Smooth muscle cell (in vitro differentiated cells): ENCODE measurements around the gene NXN. TPM values are rescaled to one million over a fixed set of nuclear protein-coding genes. Genes with fewer than 3 reads are reported as not detected.
A peak's percentile ranks its signal among the peaks of the same experiment; 100 is the strongest.
"Not testable (repeated sequence)": the region's sequence is repeated elsewhere in the genome, so short reads cannot be mapped to it uniquely, and the experiment has no call there.

Source experiments
- DNase-seq: peaks from one replicate; lab custom pipeline; 2025; ENCODE audit not compliant: unreplicated experiment; lab: John Stamatoyannopoulos, UW
- H2AFZ ChIP-seq: fragments of 200-600 bp; sonication (generic); 2 replicates; pipeline ENCODE4 v1.6.0; 2016; ENCODE audit warnings: antibody characterized with exemption, low read depth, mild to moderate bottlenecking
- H3F3A ChIP-seq: fragments of 200-600 bp; sonication (generic); 2 replicates; pipeline ENCODE4 v1.6.0; 2017; ENCODE audit warnings: antibody characterized with exemption, low read depth
- H3K27ac ChIP-seq: fragments of 200-600 bp; sonication (generic); 2 replicates; pipeline ENCODE4 v1.5.1; 2016; ENCODE audit warnings: low read depth, mild to moderate bottlenecking
- H3K27me3 ChIP-seq: fragments of 200-600 bp; sonication (generic); 2 replicates; pipeline ENCODE4 v1.6.1; 2016; ENCODE audit warnings: low read depth, mild to moderate bottlenecking
- H3K36me3 ChIP-seq: fragments of 200-600 bp; sonication (generic); 2 replicates; pipeline ENCODE4 v1.5.1; 2016; ENCODE audit warnings: low read depth
- H3K4me1 ChIP-seq: fragments of 200-600 bp; sonication (generic); 2 replicates; pipeline ENCODE4 v1.5.1; 2016; ENCODE audit warnings: low read depth
- H3K4me2 ChIP-seq: fragments of 200-600 bp; sonication (generic); 2 replicates; pipeline ENCODE4 v1.6.0; 2016; ENCODE audit warnings: mild to moderate bottlenecking
- H3K4me3 ChIP-seq: fragments of 200-600 bp; sonication (generic); 2 replicates; pipeline ENCODE4 v1.5.1; 2016; ENCODE audit warnings: mild to moderate bottlenecking
- H3K79me2 ChIP-seq: fragments of 200-600 bp; sonication (generic); 2 replicates; pipeline ENCODE4 v1.6.0; 2016; ENCODE audit warnings: low read depth, mild to moderate bottlenecking
- H3K9ac ChIP-seq: fragments of 200-600 bp; sonication (generic); 2 replicates; pipeline ENCODE4 v1.6.0; 2016; ENCODE audit warnings: low read depth
- H3K9me3 ChIP-seq: fragments of 200-600 bp; sonication (generic); replicated peaks from 2 replicates; pipeline ENCODE4 v1.5.1; 2016; ENCODE audit warnings: low read depth
- H4K20me1 ChIP-seq: fragments of 200-600 bp; sonication (generic); 2 replicates; pipeline ENCODE4 v1.6.0; 2016; ENCODE audit warnings: low read depth
- CTCF ChIP-seq: fragments of 200-600 bp; sonication (generic); IDR thresholded peaks from 2 replicates; pipeline ENCODE4 v1.5.1; 2017; ENCODE audit warnings: borderline replicate concordance, mild to moderate bottlenecking, antibody characterized with exemption; ENCODE audit not compliant: insufficient read depth, poor library complexity, severe bottlenecking
- WGBS: methylation state at CpG from one replicate; pipeline ENCODE4 v1.1.7; 2016; ENCODE audit warnings: low lambda C conversion rate; 5-methylcytosine and 5-hydroxymethylcytosine counted together
- polyA plus RNA-seq: library from polyadenylated mRNA; unstranded; fragments of >200 nt; fragmentation: Nextera tagmentation; extraction: Ambion mirVana; gene quantifications from 2 replicates; pipeline ENCODE4 v1.2.1, GENCODE V29; 2016
- total RNA-seq: library from RNA; depleted of rRNA; stranded (reverse); fragments of >200 nt; gene quantifications from 2 replicates; pipeline ENCODE4 v1.2.3, GENCODE V29; 2014

Gene NXN
- total and polyA plus RNA-seq, 2 experiments from 2014 or later: 58.3 to 78.6 TPM

- TF ChIP-seq CTCF: no peak
- Histone ChIP-seq H3K9me3 (no peaks in the 10 kb centered on the region), H3K27me3 (no peaks in the 10 kb centered on the region), H3K36me3 (no peaks in the 10 kb centered on the region), H3K27ac (no peak overlapping the region), H3K4me2 (no peak overlapping the region), H3K9ac (no peak overlapping the region), H2AFZ (no peak overlapping the region), H4K20me1 (peaks cover 8% of the 10 kb centered on the region), H3F3A (peaks cover 13% of the 10 kb centered on the region), H3K4me3 (no peak overlapping the region), H3K4me1 (peaks cover 4% of the 10 kb centered on the region), H3K79me2 (peaks cover 3% of the 10 kb centered on the region)
- WGBS: 91% methylated on average over 19 of the region's 19 CpGs
- no peak for DNase-seq
Observed at GRCh38 chr17:791829-792228, 187.7 kb downstream of the NXN start.

- WGBS: 93% methylated on average over 9 of the region's 12 CpGs
- not testable (repeated sequence) for H2AFZ ChIP-seq, H3K4me2 ChIP-seq, H3K27ac ChIP-seq, H4K20me1 ChIP-seq, H3K9ac ChIP-seq, H3K9me3 ChIP-seq, H3K79me2 ChIP-seq, H3K27me3 ChIP-seq, H3K36me3 ChIP-seq, H3K4me1 ChIP-seq, H3K4me3 ChIP-seq, DNase-seq
- H3F3A ChIP-seq: peaks cover 11% of the 10 kb centered on the region
Observed at GRCh38 chr17:790874-791247, 188.7 kb downstream of the NXN start.

- Histone ChIP-seq H3F3A (peaks cover 10% of the 10 kb centered on the region), H3K27ac (peak overlapping the region; percentile 9), H3K4me2 (peak overlapping the region; percentile 2)
- not testable (repeated sequence) for H3K4me1 ChIP-seq, H3K27me3 ChIP-seq, H2AFZ ChIP-seq, H3K4me3 ChIP-seq, H3K9ac ChIP-seq, H3K36me3 ChIP-seq, H3K79me2 ChIP-seq, H3K9me3 ChIP-seq, H4K20me1 ChIP-seq, DNase-seq
- WGBS: 65% methylated on average over 24 of the region's 38 CpGs
Observed at GRCh38 chr17:789931-790873, 189.4 kb downstream of the NXN start.

- no peak for TF ChIP-seq CTCF
- H3K4me1 ChIP-seq: no peaks in the 10 kb centered on the region
- DNase-seq: no peak
- H4K20me1 ChIP-seq: peaks cover 8% of the 10 kb centered on the region
- peaks cover 12% of the 10 kb centered on the region for H3K79me2 ChIP-seq
- H3K27me3 ChIP-seq: no peaks in the 10 kb centered on the region
- H3F3A ChIP-seq: peaks cover 6% of the 10 kb centered on the region
- no peaks in the 10 kb centered on the region for H3K9me3 ChIP-seq
- no peaks in the 10 kb centered on the region for H3K36me3 ChIP-seq
- H2AFZ ChIP-seq: no peak overlapping the region
- no peak overlapping the region for H3K9ac ChIP-seq
- no peak overlapping the region for H3K4me2 ChIP-seq
- H3K4me3 ChIP-seq: no peak overlapping the region
- H3K27ac ChIP-seq: peak overlapping the region; percentile 9
- WGBS: 89% methylated on average over 14 of the region's 14 CpGs
Observed at GRCh38 chr17:789160-789840, 190.3 kb downstream of the NXN start.
